Liver (tissue), 5 donors: ENCODE measurements around the gene SMOC1. TPM values are rescaled to one million over a fixed set of nuclear protein-coding genes. Genes with fewer than 3 reads are reported as not detected.

Source experiments
- FOXA1 ChIP-seq: IDR thresholded peaks from 2 replicates; pipeline ENCODE4 v1.6.1; 2016; ENCODE audit warnings: antibody characterized with exemption
- HNF4G ChIP-seq: IDR thresholded peaks from 2 replicates; pipeline ENCODE4 v1.6.1; 2016; ENCODE audit warnings: antibody characterized with exemption
- MAX ChIP-seq: IDR thresholded peaks from 2 replicates; pipeline ENCODE4 v1.6.1; 2016; ENCODE audit warnings: antibody characterized with exemption
- REST ChIP-seq: IDR thresholded peaks from 2 replicates; pipeline ENCODE4 v1.6.1; 2016; ENCODE audit warnings: antibody characterized with exemption, mild to moderate bottlenecking
- TAF1 ChIP-seq: conservative IDR thresholded peaks from 2 replicates; pipeline ENCODE4 v1.6.1; 2016; ENCODE audit warnings: antibody characterized with exemption, mild to moderate bottlenecking
- polyA plus RNA-seq, 2 donors: library from polyadenylated mRNA; stranded (reverse) in 1 of 2; unstranded in 1 of 2; fragments of 200-250 nt in 1 of 2; fragments of >200 nt in 1 of 2; fragmentation: Nextera tagmentation in 1 of 2; extraction: Ambion mirVana in 1 of 2; gene quantifications; one replicate each; pipeline versions ENCODE4 v1.2.1 to v1.2.3, GENCODE V29; 2013 to 2015
- total RNA-seq, 2 donors: library from RNA; depleted of rRNA; stranded (reverse); fragments of >200 nt; gene quantifications; one replicate each; pipeline ENCODE4 v1.2.3, GENCODE V29; 2014
- TF ChIP-seq, protein P1 (sequence below): IDR thresholded peaks from 2 replicates; pipeline ENCODE4 v1.6.1; 2016; ENCODE audit warnings: antibody characterized with exemption
- donor health status: healthy.
- donor health status: healthy.
- donor health status: healthy.

Gene SMOC1
- total and polyA plus RNA-seq, 4 donors, result 11.2 to 43.7 (median 27.4) TPM

GRCh38 chr14:70080076-70080475, 200.9 kb downstream of the SMOC1 start (continued):
- TF ChIP-seq REST (no peak), HNF4G (no peak), MAX (no peak), FOXA1 (no peak), TAF1 (no peak)
- TF ChIP-seq, protein P1, sequence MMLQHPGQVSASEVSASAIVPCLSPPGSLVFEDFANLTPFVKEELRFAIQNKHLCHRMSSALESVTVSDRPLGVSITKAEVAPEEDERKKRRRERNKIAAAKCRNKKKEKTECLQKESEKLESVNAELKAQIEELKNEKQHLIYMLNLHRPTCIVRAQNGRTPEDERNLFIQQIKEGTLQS, result no peak

Other genes starting within 250 kb of the SMOC1 start
- gene SRSF5, start 112.3 kb upstream of the SMOC1 start, total RNA-seq, result 100 to 1,000 TPM in 1 of 2 donors, 10 to 100 TPM in 1; 74.4 to 254 TPM
- 100 to 1,000 TPM in 1 of 2 donors, 10 to 100 TPM in 1; 89.7 to 205 TPM for gene SRSF5, start 112.3 kb upstream of the SMOC1 start, polyA plus RNA-seq
- 10 to 100 TPM in 1 of 2 donors, 1 to 10 TPM in 1; 1.1 to 77.3 TPM for gene SLC10A1, start 82.2 kb upstream of the SMOC1 start, total RNA-seq
- 10 to 100 TPM; 52.2 to 68.5 TPM for gene SLC10A1, start 82.2 kb upstream of the SMOC1 start, polyA plus RNA-seq